Activated CD8-positive, alpha-beta memory T cell treated with anti-CD3 and anti-CD28 coated beads, Interleukin-2, amount 50 U/mL, for 24 hours (primary cell): ENCODE measurements around the gene CAVIN3.
"Not testable (repeated sequence)": the region's sequence is repeated elsewhere in the genome, so short reads cannot be mapped to it uniquely, and the experiment has no call there.

Source experiments
- DNase-seq: peaks from one replicate; pipeline ENCODE4 v3.0.0-alpha.2; 2020; ENCODE audit errors: extremely low read depth

CAVIN3 gene

GRCh38 chr11:6326303-6326702 is 6.0 kb upstream of the CAVIN3 start:
- no peak for DNase-seq

DNA sequence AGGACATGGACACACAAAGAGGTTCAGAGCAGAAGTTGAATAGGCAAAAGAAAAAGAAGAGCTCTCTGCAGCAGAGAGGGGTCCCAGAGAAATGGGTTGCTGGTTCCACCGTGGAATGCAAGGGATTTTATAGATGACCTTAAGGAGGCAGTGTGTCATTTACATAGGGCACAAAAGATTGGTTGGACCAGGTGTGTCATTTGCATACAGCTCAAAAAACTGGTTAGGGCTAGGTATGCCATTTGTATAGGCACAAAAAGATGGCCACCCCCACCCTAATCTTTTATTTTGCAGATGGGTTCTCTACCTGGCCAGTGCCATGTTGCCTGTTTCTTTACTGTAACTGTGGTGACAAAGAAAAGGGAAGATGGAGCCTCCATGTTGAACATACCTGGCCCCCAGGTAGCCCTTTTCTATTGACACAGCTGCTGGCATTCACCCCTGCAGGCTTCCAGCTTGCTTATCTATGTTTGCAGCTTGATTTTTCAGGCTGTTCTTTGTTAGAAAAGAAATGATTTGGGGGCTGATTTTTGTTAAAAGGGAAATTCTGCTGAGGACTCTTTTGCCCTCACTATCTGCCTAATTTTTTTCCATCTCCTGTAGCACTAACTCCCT is 3.1 kb upstream of the CAVIN3 start:
- no peak for DNase-seq

- no peak for DNase-seq
Measured at GRCh38 chr11:6321961-6322362, 1.7 kb upstream of the CAVIN3 start.

- DNase-seq = no peak
Measured at GRCh38 chr11:6321356-6321755, 1.1 kb upstream of the CAVIN3 start.

DNA sequence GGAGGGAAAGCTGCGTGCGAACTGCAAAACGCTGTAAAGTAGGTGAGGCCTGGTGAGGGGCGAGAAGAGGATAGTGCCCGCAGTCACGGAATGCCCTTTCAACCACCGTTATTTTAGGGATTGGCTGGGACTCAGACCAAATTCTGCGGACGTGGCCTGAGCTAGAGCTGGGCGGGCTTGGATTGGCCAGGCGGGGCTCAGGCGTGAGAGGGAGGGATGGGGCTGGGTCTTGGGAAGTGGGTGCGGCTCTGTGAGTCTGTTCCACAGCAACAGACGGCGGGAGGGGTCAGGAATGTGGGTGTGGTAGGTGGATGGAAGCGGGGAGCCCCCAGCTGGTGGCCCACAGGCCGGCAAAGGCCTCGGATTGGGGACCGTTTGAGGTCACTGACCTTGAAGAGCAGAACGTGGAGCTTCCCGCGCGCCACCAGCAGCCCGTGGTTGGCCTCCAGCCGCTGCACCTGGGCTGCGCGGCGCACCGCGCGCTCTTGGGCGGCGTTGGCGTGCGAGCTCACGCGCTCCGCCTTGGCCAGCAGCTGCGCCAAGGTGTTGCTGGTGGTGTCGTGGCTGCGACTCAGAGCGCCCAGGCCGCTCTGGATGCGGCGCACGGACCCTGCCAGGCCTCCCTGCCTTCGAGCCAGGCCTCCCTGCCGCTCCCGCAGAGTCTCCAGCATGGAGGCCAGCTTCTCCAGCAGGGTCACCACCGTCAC is 444 bp downstream of the CAVIN3 start:
- no peak for DNase-seq

DNA sequence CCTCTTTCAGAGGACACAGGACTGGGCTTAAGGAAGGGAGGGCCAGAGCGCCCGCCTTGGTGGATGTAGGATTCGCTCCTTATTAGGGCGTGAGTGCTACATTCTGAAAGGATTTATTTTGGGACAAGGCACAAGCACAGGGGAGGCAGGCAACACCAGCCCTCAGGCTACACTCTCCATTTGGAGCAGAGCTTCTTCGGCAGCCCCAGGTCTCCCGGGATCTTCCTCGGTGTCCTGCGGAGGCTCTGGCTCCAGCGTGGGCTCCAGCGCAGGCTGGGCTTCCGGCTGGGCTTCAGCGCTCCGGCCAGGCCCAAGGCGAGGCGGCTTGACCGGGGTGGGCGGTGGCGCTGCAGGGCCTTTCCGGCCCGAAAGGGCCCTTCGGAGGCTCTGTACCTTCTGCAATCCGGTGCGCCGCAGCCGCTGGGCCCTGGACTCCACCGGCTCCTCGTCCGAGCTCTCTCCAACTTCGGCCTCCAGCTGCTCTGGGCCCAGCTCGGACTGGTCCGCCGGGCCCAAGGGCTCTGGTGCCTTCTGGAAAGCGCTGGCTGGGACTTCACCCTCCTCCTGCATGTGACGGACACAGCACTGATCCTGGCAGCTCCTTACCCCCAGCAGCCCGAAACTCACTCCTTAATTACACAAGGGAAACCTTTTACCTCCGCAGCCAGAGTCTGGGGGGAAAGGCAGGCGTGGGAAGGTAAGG is 1.1 kb downstream of the CAVIN3 start:
- DNase-seq = no peak

- DNase-seq = no peak
Measured at GRCh38 chr11:6318204-6318603, 2.1 kb downstream of the CAVIN3 start.

GRCh38 chr11:6315811-6316425 is 4.4 kb downstream of the CAVIN3 start:
- DNase-seq = no peak

DNA sequence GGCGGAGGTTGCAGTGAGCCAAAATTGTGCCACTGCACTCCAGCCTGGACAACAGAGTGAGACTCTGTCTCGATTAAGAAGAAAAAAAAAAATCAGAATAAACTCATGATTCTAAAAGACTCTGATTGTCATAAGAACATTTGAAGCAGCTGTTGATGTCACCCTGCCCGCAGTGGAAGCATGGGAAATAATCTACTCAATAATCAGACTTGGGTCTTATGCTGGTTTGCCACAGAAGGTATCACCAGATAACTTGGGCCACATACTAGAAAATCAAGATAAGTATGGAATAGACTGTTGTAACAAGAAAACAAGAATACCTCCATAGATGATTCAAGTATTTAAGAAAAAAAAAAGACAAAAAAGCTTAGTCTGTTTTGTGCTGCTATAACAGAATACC is 8.2 kb downstream of the CAVIN3 start:
- DNase-seq = no peak

GRCh38 chr11:6307876-6308275 is 12.4 kb downstream of the CAVIN3 start:
- no peak for DNase-seq

- DNase-seq = no peak
Measured at GRCh38 chr11:6305297-6305696, 15.0 kb downstream of the CAVIN3 start.

- DNase-seq = no peak
Measured at GRCh38 chr11:6303661-6304060, 16.6 kb downstream of the CAVIN3 start.

DNA sequence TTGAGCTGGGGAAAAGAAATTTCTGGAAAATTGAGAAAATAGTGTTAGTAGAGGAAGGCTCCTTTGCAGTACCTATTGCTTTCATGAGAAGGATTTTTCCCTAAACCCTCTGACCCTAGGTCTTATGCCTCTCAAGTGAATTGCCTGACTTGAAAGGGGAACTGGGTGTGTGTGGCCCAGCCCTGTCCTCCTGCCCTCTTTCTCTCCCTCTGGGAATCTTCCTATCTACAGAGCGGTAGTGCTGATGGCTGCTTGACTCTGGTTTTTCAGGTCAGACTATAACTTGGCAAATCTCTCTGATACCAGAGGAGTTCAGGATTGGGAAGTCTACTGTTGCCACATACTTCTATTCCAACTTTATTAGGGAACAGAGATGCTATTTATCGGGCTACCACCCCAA is 19.2 kb downstream of the CAVIN3 start:
- no peak for DNase-seq

DNA sequence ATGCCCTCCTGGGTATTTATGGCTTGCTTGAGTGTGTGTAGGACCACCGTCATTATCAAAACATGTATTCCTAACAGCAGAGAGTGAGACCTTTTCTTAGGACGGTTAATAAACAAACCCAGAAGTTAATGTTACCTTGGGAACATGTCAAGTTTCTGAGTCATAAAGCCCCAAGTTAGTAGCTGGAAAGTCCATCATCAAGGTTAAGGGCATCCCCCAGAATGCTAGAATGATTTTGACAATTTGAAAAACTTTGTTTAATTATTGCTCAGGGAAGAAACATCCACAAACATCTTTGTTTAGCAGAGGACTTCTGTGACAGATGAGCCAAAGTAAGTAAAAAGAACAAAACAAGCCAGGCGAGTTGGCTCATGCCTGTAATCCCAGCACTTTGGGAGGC is 20.0 kb downstream of the CAVIN3 start:
- no peak for DNase-seq

- DNase-seq = no peak
Measured at GRCh38 chr11:6298605-6299004, 21.7 kb downstream of the CAVIN3 start.

DNA sequence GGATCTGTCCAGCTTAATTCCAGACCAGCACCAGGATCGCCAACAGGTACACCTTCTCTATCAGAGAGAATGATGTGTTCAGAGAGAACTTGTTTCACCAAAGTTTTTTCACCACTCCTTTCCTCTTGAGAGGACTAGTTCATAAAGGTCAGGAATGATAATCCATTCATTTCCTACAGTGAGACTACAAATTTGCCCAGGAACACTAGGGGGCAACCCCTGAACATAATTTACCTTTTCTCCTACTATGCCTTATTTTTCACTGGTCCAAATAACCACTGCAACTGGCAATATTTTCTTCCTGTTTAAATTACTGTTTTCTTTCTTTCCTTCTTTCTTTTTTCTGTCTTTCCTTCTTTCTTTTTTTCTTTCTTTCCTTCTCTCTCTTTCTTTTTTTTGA is 22.5 kb downstream of the CAVIN3 start:
- DNase-seq = no peak

GRCh38 chr11:6285019-6285418 is 35.3 kb downstream of the CAVIN3 start:
- no peak for DNase-seq

DNA sequence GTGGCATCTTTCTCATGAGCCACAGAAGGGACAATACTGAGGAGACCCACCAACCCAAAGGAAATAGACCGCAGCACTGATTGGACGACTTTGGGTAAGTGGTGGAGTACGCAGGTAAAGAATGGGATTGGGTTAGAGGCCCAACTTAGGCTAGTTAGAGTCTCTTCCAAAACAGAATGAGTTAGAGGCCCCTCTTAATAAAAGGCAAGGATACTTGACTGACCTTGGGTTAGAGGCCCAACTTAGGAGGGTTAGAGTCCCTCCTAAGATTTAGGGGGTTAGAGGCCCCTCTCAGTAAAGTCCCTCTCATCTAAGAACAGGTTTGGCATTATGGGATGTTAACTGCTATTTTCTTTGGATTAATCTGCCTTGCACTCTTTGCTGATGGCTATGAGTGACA is 36.1 kb downstream of the CAVIN3 start:
- DNase-seq = no peak

DNA sequence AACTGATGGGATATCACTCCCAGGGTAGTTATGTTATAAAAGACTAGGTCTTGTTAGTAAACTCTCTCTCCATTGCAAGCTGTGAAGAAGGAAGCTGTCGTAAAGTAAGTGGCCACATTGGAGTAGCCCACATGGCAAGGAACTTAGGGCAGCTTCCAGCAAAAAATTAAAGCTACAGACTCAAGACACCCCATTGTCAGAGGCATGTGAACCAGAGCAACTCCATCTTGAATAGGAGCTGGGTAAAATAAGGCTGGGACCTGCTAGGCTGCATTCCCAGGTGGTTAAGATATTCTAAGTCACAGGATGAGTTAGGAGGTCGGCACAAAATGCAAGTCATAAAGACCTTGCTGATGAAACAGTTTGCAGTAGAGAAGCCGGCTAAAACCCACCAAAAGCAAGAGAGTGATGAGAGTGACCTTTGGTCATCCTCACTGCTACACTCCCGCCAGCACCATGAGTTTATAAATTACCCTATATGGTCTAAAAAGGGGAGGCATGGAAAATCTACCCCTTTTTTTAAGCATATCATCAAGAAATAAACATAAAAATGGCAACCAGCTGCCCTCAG is 36.8 kb downstream of the CAVIN3 start:
- no peak for DNase-seq

- not testable (repeated sequence) for DNase-seq
Measured at GRCh38 chr11:6280809-6281208, 39.5 kb downstream of the CAVIN3 start.

- DNase-seq = no peak
Measured at GRCh38 chr11:6273188-6273587, 47.1 kb downstream of the CAVIN3 start.

GRCh38 chr11:6271598-6271997 is 48.7 kb downstream of the CAVIN3 start:
- DNase-seq = no peak
